GM12878 (cell line): ENCODE data around the gene MSGN1. TPM values are rescaled to one million over a fixed set of nuclear protein-coding genes. Genes with fewer than 3 reads are reported as not detected.

ENCODE experiments used
- ATAC-seq: fragments of 200-7000 bp; cut with Tn5 transposase; 3 replicates; pipeline ENCODE4 v1.9.1; 2020; ENCODE audit warnings: mild to moderate bottlenecking, moderate library complexity
- BruUV-seq: library from RNA; stranded (reverse); fragments of 400-500 nt; replicated peaks from 2 replicates; lab custom pipeline; 2021; lab: Mats Ljungman, UMichigan
- CTCF ChIA-PET: fragments of 300-600 bp; sonication (Branson Sonifier 250); formaldehyde crosslinking; extraction: SDS; loops from one replicate; lab custom pipeline; 2021; ENCODE audit warnings: inconsistent platforms; lab: Yijun Ruan, JAX
- POLR2A ChIA-PET: fragments of 350-600 bp; formaldehyde crosslinking; extraction: SDS; loops from one replicate; lab custom pipeline; 2021; ENCODE audit warnings: inconsistent platforms; lab: Charles Lee
- RAD21 ChIA-PET: fragments of 300-600 bp; sonication (Branson Sonifier 250); formaldehyde crosslinking; loops from one replicate; lab custom pipeline; 2023; ENCODE audit warnings: antibody characterized with exemption; ENCODE audit not compliant: unreplicated experiment; lab: Charles Lee
- SMC1A ChIA-PET: fragments of 300-600 bp; sonication (Branson Sonifier 250); formaldehyde crosslinking; loops from one replicate; lab custom pipeline; 2023; ENCODE audit not compliant: unreplicated experiment, uncharacterized antibody; lab: Charles Lee
- DNase-seq: peaks from one replicate; pipeline ENCODE4 v3.0.0-alpha.2; 2011; ENCODE audit warnings: low read depth, low spot score
- FAIRE-seq: peaks from 3 replicates; lab custom pipeline; 2011; peaks lifted over from hg19 to GRCh38; lab: Jason Lieb, UNC
- H2AFZ ChIP-seq: 2 replicates; pipeline ENCODE4 v1.6.0; 2011; ENCODE audit warnings: low read depth, low read length, control low read depth; ENCODE audit not compliant: control insufficient read depth
- H3K27ac ChIP-seq: 2 replicates; pipeline ENCODE4 v1.5.1; 2011; ENCODE audit warnings: control low read depth; ENCODE audit not compliant: control insufficient read depth, insufficient read depth
- H3K27me3 ChIP-seq, 2 experiments: replicated peaks in 1 of 2; 2 replicates each; pipeline versions ENCODE4 v1.6.0 to v1.6.1; 2011; ENCODE audit warnings: low read length in 1 of 2; ENCODE audit not compliant: control insufficient read depth in 2 of 2, insufficient read depth in 2 of 2
- H3K36me3 ChIP-seq, 2 experiments: 2 replicates each; pipeline ENCODE4 v1.5.1; 2011; ENCODE audit warnings: low read length in 1 of 2; ENCODE audit not compliant: control insufficient read depth in 2 of 2, insufficient read depth in 2 of 2
- H3K4me1 ChIP-seq: 2 replicates; pipeline ENCODE4 v1.6.1; 2011; ENCODE audit warnings: mild to moderate bottlenecking, low read length, moderate library complexity, mixed read lengths; ENCODE audit not compliant: control insufficient read depth, insufficient read depth
- H3K4me2 ChIP-seq: 2 replicates; pipeline ENCODE4 v1.6.0; 2011; ENCODE audit warnings: control low read depth; ENCODE audit not compliant: control insufficient read depth, insufficient read depth
- H3K4me3 ChIP-seq: fragments of 200-600 bp; sonication (generic); 2 replicates; pipeline ENCODE4 v1.5.1; 2016
- H3K79me2 ChIP-seq: 2 replicates; pipeline ENCODE4 v1.6.0; 2011; ENCODE audit warnings: low read length; ENCODE audit not compliant: control insufficient read depth, insufficient read depth
- H3K9ac ChIP-seq: 2 replicates; pipeline ENCODE4 v1.8.0; 2011; ENCODE audit warnings: low read length, control low read depth, mixed read lengths; ENCODE audit not compliant: control insufficient read depth, insufficient read depth
- H3K9me3 ChIP-seq: replicated peaks from 3 replicates; pipeline ENCODE4 v1.5.1; 2011; ENCODE audit warnings: mild to moderate bottlenecking, low read length; ENCODE audit not compliant: control insufficient read depth, insufficient read depth
- H4K20me1 ChIP-seq: 2 replicates; pipeline ENCODE4 v1.6.0; 2011; ENCODE audit not compliant: control insufficient read depth, insufficient read depth
- BCL11A ChIP-seq: IDR thresholded peaks from 2 replicates; pipeline ENCODE4 v1.6.1; 2011; ENCODE audit warnings: low read depth, low read length
- DPF2 ChIP-seq: fragments of 450-650 bp; IDR thresholded peaks from 2 replicates; pipeline ENCODE4 v1.6.1; 2017; ENCODE audit warnings: mild to moderate bottlenecking
- ETV6 ChIP-seq, 2 experiments: fragments of 450-650 bp in 1 of 2; IDR thresholded peaks in 1 of 2; conservative IDR thresholded peaks in 1 of 2; 2 replicates each; pipeline ENCODE4 v1.6.1; 2014; ENCODE audit warnings: antibody characterized with exemption in 1 of 2, borderline replicate concordance in 1 of 2, low read depth in 1 of 2, mild to moderate bottlenecking in 1 of 2, moderate library complexity in 1 of 2
- HDAC6 ChIP-seq: fragments of 200-600 bp; sonication (generic); IDR thresholded peaks from one replicate; pipeline ENCODE4 v1.8.0; 2017; ENCODE audit warnings: antibody characterized with exemption; ENCODE audit not compliant: unreplicated experiment
- MTA2 ChIP-seq: fragments of 450-650 bp; IDR thresholded peaks from 2 replicates; pipeline ENCODE4 v1.6.1; 2016; ENCODE audit warnings: low read depth, mild to moderate bottlenecking, moderate library complexity
- MTA3 ChIP-seq: IDR thresholded peaks from 2 replicates; pipeline ENCODE4 v1.6.1; 2012; ENCODE audit warnings: low read length, inconsistent platforms, borderline replicate concordance
- POU2F2 ChIP-seq: IDR thresholded peaks from 3 replicates; pipeline ENCODE4 v1.6.1; 2011; ENCODE audit warnings: low read depth, mild to moderate bottlenecking, low read length, borderline replicate concordance
- RAD51 ChIP-seq: fragments of 450-650 bp; IDR thresholded peaks from 2 replicates; pipeline ENCODE4 v1.6.1; 2016; ENCODE audit warnings: moderate library complexity, mild to moderate bottlenecking, inconsistent platforms
- RBBP5 ChIP-seq: fragments of 200-600 bp; sonication (generic); conservative IDR thresholded peaks from 2 replicates; pipeline ENCODE4 v1.6.1; 2016
- RELA ChIP-seq: fragments of 450-650 bp; IDR thresholded peaks from 2 replicates; pipeline ENCODE4 v1.8.0; 2014; ENCODE audit warnings: borderline replicate concordance; ENCODE audit not compliant: partially characterized antibody
- SMAD5 ChIP-seq: IDR thresholded peaks from 2 replicates; pipeline ENCODE4 v1.6.1; 2016; ENCODE audit warnings: antibody characterized with exemption, low read depth
- TBL1XR1 ChIP-seq: IDR thresholded peaks from 2 replicates; pipeline ENCODE4 v1.6.1; 2012; ENCODE audit warnings: low read depth, low read length, improper control_type of control experiment
- TCF7 ChIP-seq: IDR thresholded peaks from 2 replicates; pipeline ENCODE4 v1.6.1; 2014; ENCODE audit warnings: antibody characterized with exemption, borderline replicate concordance
- ZBED1 ChIP-seq: IDR thresholded peaks from 2 replicates; pipeline ENCODE4 v1.6.1; 2016; ENCODE audit warnings: borderline replicate concordance
- ZNF217 ChIP-seq: fragments of 450-650 bp; IDR thresholded peaks from 2 replicates; pipeline ENCODE4 v1.6.1; 2017; ENCODE audit warnings: antibody characterized with exemption, mild to moderate bottlenecking
- ZNF622 ChIP-seq: fragments of 450-650 bp; IDR thresholded peaks from 2 replicates; pipeline ENCODE4 v1.6.1; 2017; ENCODE audit warnings: mild to moderate bottlenecking, inconsistent platforms
- WGBS: methylation state at CpG from one replicate; pipeline ENCODE4 v1.1.6; 2016; ENCODE audit warnings: low lambda C conversion rate; ENCODE audit not compliant: insufficient replicate concordance, insufficient coverage; ENCODE audit errors: missing lambda C conversion rate; 5-methylcytosine and 5-hydroxymethylcytosine counted together
- in situ Hi-C: fragments of 300-500 bp; cut with MboI; formaldehyde crosslinking; loops from 9 replicates; pipeline ENCODE4 v1.14.3; 2018; ENCODE audit warnings: mixed read lengths
- intact Hi-C: fragments of 100-400 bp; cut with micrococcal nuclease; formaldehyde crosslinking; loops from one replicate; pipeline ENCODE4 v1.14.2; 2022; ENCODE audit not compliant: unreplicated experiment
- polyA plus RNA-seq, 11 experiments: library from polyadenylated mRNA; depleted of rRNA in 4 of 11; unstranded in 6 of 11; stranded (reverse) in 5 of 11; fragments of >200 nt; fragmentation: Nextera tagmentation in 4 of 11; fragmentation: Illumina TruSeq in 1 of 11; extraction: Ambion mirVana in 4 of 11; extraction: Trizol in 1 of 11; gene quantifications; 1 replicate in 1 of 11; 2 replicates in 10 of 11; pipeline versions ENCODE4 v1.2.1 to v1.2.3, GENCODE V29; 2011 to 2016; ENCODE audit warnings: inconsistent platforms in 2 of 11, missing spikeins in 2 of 11, low read depth in 1 of 11
- total RNA-seq, 4 experiments: library from RNA; depleted of rRNA in 3 of 4; stranded (reverse); fragments of >200 nt in 3 of 4; fragmentation: Illumina TruSeq in 1 of 4; extraction: Trizol in 1 of 4; gene quantifications; 2 replicates each; pipeline versions ENCODE4 v1.2.1 to v1.2.3, GENCODE V29; 2013 to 2021
- TF ChIP-seq, protein P1 (sequence below): IDR thresholded peaks from 2 replicates; pipeline ENCODE4 v1.6.1; 2011; ENCODE audit warnings: mild to moderate bottlenecking, low read depth, low read length, moderate library complexity; ENCODE audit not compliant: insufficient replicate concordance
- TF ChIP-seq, protein P2 (sequence below): fragments of 450-650 bp; IDR thresholded peaks from 2 replicates; pipeline ENCODE4 v1.6.1; 2017; ENCODE audit warnings: borderline replicate concordance

MSGN1 gene
- total and polyA plus RNA-seq, 10 of the 15 experiments (the other 5 are each of a cell fraction or from before 2014, with no cell fraction given) = 0.27 TPM; not detected in 9

DNA sequence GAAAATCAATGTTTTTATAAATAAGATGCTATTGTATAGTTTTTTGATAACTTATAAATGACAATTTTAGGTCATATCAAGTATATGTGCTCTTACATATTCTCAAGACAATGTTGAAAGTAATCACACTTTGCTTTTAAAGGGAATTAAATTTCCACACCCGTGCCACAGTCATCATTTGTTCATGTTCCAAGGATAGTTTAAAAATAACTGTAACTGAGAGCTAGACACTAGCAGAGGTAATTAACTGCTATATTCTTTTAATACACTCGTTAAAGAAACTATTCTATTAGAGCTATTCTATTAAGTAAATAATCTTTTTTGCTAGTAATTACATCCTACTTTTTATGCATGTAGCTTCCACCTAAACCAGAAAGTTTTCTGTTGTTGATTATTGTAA lies 44.3 kb upstream of the MSGN1 start:
- H3K4me2 ChIP-seq = no peak overlapping the region
- in situ Hi-C loops (no loop called here), intact Hi-C loops (no loop called here)
- FAIRE-seq (no peak), ATAC-seq (no peak), DNase-seq (no peak)
- H2AFZ ChIP-seq = no peak overlapping the region
- H3K27me3 ChIP-seq = no peaks in the 10 kb centered on the region
- no peak for TF ChIP-seq TBL1XR1
- TF ChIP-seq POU2F2 = no peak
- TF ChIP-seq TCF7 = no peak
- TF ChIP-seq MTA2 = no peak
- CTCF ChIA-PET = interaction anchor here (0.8 to 1.4 kb wide), 3 partner anchors 39 to 346 kb away, joined by 3 to 4 read pairs (median 3); no protein-coding TSS in a partner anchor
- no TSS peak for BruUV-seq
- H3K79me2 ChIP-seq = no peaks in the 10 kb centered on the region
- RAD21 ChIA-PET = interaction anchor here (0.7 to 1.4 kb wide), 3 partner anchors 9 to 17 kb away, joined by 3 read pairs; no protein-coding TSS in a partner anchor
- no peaks in the 10 kb centered on the region for H3K9me3 ChIP-seq
- H3K27ac ChIP-seq = no peak overlapping the region
- H3K4me1 ChIP-seq = no peaks in the 10 kb centered on the region
- H4K20me1 ChIP-seq = no peaks in the 10 kb centered on the region
- peaks cover 1 to 11% of the 10 kb centered on the region in 2 experiments for H3K36me3 ChIP-seq
- SMC1A ChIA-PET = interaction anchor here (0.7 to 1.7 kb wide), 11 partner anchors 9 to 58 kb away, joined by 3 to 9 read pairs (median 3); no protein-coding TSS in a partner anchor
- 98% methylated on average over 2 of the region's 2 CpGs for WGBS
- POLR2A ChIA-PET = no interaction called here
- no peak overlapping the region for H3K9ac ChIP-seq
- no peak overlapping the region for H3K4me3 ChIP-seq

DNA sequence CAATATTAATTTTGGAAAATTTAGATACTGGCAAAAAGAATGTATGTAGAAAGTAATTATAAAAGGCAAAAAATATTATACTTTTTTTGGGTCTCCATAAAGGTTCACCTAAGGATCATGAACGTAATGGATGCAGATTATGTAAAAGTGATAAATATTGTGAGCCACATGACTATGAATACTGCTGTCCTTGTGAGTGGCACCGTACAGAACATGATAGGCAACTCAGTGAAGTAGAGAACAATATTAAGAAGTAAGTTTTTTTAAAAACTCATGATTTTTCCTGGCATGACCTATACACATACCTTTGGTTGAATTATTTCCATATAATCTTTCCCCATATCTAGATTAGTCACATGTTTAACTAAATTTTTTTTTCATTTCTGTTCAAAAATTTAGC lies 43.7 kb upstream of the MSGN1 start:
- Histone ChIP-seq H3K36me3 (peaks cover 1 to 11% of the 10 kb centered on the region in 2 experiments), H3K9ac (no peak overlapping the region), H2AFZ (no peak overlapping the region), H3K79me2 (no peaks in the 10 kb centered on the region), H3K27ac (no peak overlapping the region), H4K20me1 (no peaks in the 10 kb centered on the region), H3K4me2 (no peak overlapping the region), H3K27me3 (no peaks in the 10 kb centered on the region), H3K4me3 (no peak overlapping the region), H3K9me3 (no peaks in the 10 kb centered on the region), H3K4me1 (no peaks in the 10 kb centered on the region)
- ATAC-seq = no peak
- SMC1A ChIA-PET = interaction anchor here (0.6 to 1.7 kb wide), 11 partner anchors 8 to 57 kb away, joined by 3 to 9 read pairs (median 3); no protein-coding TSS in a partner anchor
- 98% methylated on average over 2 of the region's 2 CpGs for WGBS
- no peak for TF ChIP-seq ETV6 (conservative IDR thresholded peaks at IDR 0.05 in 1 of 2, IDR thresholded peaks at IDR 0.05 in 1 of 2; ENCODE audit: borderline replicate concordance in 1 of 2, low read depth in 1 of 2)
- TF ChIP-seq HDAC6 = no peak
- TF ChIP-seq, protein P1, sequence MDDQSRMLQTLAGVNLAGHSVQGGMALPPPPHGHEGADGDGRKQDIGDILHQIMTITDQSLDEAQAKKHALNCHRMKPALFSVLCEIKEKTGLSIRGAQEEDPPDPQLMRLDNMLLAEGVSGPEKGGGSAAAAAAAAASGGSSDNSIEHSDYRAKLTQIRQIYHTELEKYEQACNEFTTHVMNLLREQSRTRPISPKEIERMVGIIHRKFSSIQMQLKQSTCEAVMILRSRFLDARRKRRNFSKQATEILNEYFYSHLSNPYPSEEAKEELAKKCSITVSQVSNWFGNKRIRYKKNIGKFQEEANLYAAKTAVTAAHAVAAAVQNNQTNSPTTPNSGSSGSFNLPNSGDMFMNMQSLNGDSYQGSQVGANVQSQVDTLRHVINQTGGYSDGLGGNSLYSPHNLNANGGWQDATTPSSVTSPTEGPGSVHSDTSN = no peak
- no peak for TF ChIP-seq RAD51
- TF ChIP-seq ZNF622 = no peak
- no peak for TF ChIP-seq ZBED1
- no peak for TF ChIP-seq SMAD5
- TF ChIP-seq, protein P2, sequence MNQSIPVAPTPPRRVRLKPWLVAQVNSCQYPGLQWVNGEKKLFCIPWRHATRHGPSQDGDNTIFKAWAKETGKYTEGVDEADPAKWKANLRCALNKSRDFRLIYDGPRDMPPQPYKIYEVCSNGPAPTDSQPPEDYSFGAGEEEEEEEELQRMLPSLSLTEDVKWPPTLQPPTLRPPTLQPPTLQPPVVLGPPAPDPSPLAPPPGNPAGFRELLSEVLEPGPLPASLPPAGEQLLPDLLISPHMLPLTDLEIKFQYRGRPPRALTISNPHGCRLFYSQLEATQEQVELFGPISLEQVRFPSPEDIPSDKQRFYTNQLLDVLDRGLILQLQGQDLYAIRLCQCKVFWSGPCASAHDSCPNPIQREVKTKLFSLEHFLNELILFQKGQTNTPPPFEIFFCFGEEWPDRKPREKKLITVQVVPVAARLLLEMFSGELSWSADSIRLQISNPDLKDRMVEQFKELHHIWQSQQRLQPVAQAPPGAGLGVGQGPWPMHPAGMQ = no peak
- no peak for TF ChIP-seq DPF2
- TF ChIP-seq RELA = no peak
- TF ChIP-seq MTA3 = no peak
- TF ChIP-seq ZNF217 = no peak
- no peak for TF ChIP-seq BCL11A
- TF ChIP-seq RBBP5 = no peak
- peak; percentile 27 for FAIRE-seq
- DNase-seq = no peak
- in situ Hi-C loops (no loop called here), intact Hi-C loops (no loop called here)
- BruUV-seq = no TSS peak
- CTCF ChIA-PET = interaction anchor here (1.0 to 1.4 kb wide), 3 partner anchors 39 to 345 kb away, joined by 3 to 4 read pairs (median 3); no protein-coding TSS in a partner anchor
- RAD21 ChIA-PET = interaction anchor here (0.9 to 1.4 kb wide), 2 partner anchors 10 to 16 kb away, joined by 3 read pairs; no protein-coding TSS in a partner anchor
- POLR2A ChIA-PET = interaction anchor here (1.0 kb wide), 1 partner anchor 13 kb away, joined by 3 read pairs; no protein-coding TSS in a partner anchor
